SK-MEL-5 (cell line): ENCODE results near the gene TMEM161A. TPM values are rescaled to one million over a fixed set of nuclear protein-coding genes. Genes with fewer than 3 reads are reported as not detected.
"Not testable (repeated sequence)": the region's sequence is repeated elsewhere in the genome, so short reads cannot be mapped to it uniquely, and the experiment has no call there.

Source experiments
- DNase-seq: peaks from one replicate; pipeline ENCODE4 v3.0.0-alpha.2; 2016; ENCODE audit warnings: low read depth, low spot score
- in situ Hi-C: cut with HindIII; loops from 2 replicates; pipeline ENCODE4 v1.10.0; 2016; ENCODE audit warnings: low sequenced_read_pairs, high pct_unique_total_duplicates, low pct_unique_long_range_greater_than_20kb
- total RNA-seq: library from RNA; depleted of rRNA; stranded (reverse); fragments of >200 nt; shearing (Covaris generic); gene quantifications from 2 replicates; pipeline ENCODE4 v1.2.3, GENCODE V29; 2014

The TMEM161A gene
- total RNA-seq, 1 experiment from 2014 or later, result 34.4 TPM

- no peak for DNase-seq
- in situ Hi-C loops, result no loop called here
Measured at GRCh38 chr19:19160461-19161035, 22.3 kb upstream of the TMEM161A start.

- in situ Hi-C loops, result no loop called here
- no peak for DNase-seq
Measured at GRCh38 chr19:19159534-19159933, 21.3 kb upstream of the TMEM161A start.

- DNase-seq, result no peak
- in situ Hi-C loops, result no loop called here
Measured at GRCh38 chr19:19157808-19158207, 19.5 kb upstream of the TMEM161A start.

GRCh38 chr19:19155495-19156219 lies 17.4 kb upstream of the TMEM161A start:
- no peak for DNase-seq
- in situ Hi-C loops, result no loop called here

- in situ Hi-C loops, result no loop called here
Measured at GRCh38 chr19:19154768-19155494, 16.7 kb upstream of the TMEM161A start.

GRCh38 chr19:19152668-19153384 lies 14.5 kb upstream of the TMEM161A start:
- no peak for DNase-seq
- in situ Hi-C loops, result no loop called here

More at GRCh38 chr19:19154768-19155494, 16.7 kb upstream of the TMEM161A start:
- no peak for DNase-seq

- in situ Hi-C loops, result no loop called here
- DNase-seq, result no peak
Measured at GRCh38 chr19:19151418-19151817, 13.1 kb upstream of the TMEM161A start.

GRCh38 chr19:19149435-19149834 lies 11.2 kb upstream of the TMEM161A start:
- DNase-seq, result no peak
- in situ Hi-C loops, result no loop called here

- in situ Hi-C loops, DNase-seq: not testable (repeated sequence)
Measured at GRCh38 chr19:19148504-19148903, 10.2 kb upstream of the TMEM161A start.

- in situ Hi-C loops, result no loop called here
- DNase-seq, result no peak
Measured at GRCh38 chr19:19147344-19147743, 9.1 kb upstream of the TMEM161A start.

GRCh38 chr19:19146865-19147264 lies 8.6 kb upstream of the TMEM161A start:
- in situ Hi-C loops, result no loop called here
- no peak for DNase-seq

GRCh38 chr19:19145684-19146608 lies 7.7 kb upstream of the TMEM161A start:
- in situ Hi-C loops, result no loop called here
- DNase-seq, result peak; percentile 60

- in situ Hi-C loops, result no loop called here
- no peak for DNase-seq
Measured at GRCh38 chr19:19145281-19145680, 7.0 kb upstream of the TMEM161A start.

- DNase-seq, result no peak
- in situ Hi-C loops, result no loop called here
Measured at GRCh38 chr19:19142347-19142746, 4.1 kb upstream of the TMEM161A start.

- no peak for DNase-seq
- in situ Hi-C loops, result no loop called here
Measured at GRCh38 chr19:19140476-19140875, 2.2 kb upstream of the TMEM161A start.

- in situ Hi-C loops, result no loop called here
- DNase-seq, result no peak
Measured at GRCh38 chr19:19139876-19140229, 1.6 kb upstream of the TMEM161A start.

- no peak for DNase-seq
- in situ Hi-C loops, result no loop called here
Measured at GRCh38 chr19:19137556-19138108, 646 bp downstream of the TMEM161A start.
